B cell (primary cell): ENCODE measurements around the gene EIF2A.

Source experiments
- CTCF ChIP-seq: fragments of 200-600 bp; IDR thresholded peaks from one replicate; pipeline ENCODE4 v1.8.0; 2022; ENCODE audit warnings: antibody characterized with exemption, mild to moderate bottlenecking
- EZH2 ChIP-seq: IDR thresholded peaks from 2 replicates; pipeline ENCODE4 v1.6.1; 2012; ENCODE audit warnings: borderline replicate concordance, low read depth, mild to moderate bottlenecking, moderate library complexity, low read length; ENCODE audit not compliant: insufficient read depth, poor library complexity, severe bottlenecking

DNA sequence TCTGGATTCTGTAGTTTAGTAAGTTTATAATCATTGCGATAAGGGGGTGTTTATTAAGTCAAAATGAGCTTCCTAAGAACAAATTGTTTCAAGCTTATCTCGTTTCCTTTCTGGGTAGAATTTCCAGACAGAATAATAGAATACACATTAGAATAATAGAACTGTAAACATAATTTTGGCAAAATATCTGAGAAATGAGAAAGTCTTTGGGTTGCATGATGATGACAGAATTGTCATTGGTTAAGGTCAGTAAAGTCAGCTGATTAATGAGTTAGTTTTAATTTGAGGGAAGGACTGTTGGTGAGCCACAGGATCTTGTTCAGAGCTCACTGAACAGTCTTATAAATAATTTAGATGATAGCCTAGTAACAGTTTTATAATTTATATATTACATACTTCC, 10.2 kb downstream of the EIF2A start:
- TF ChIP-seq CTCF (no peak), EZH2 (no peak)
